Spleen (tissue), 11 donors: ENCODE data around the gene URM1. TPM values are rescaled to one million over a fixed set of nuclear protein-coding genes. Genes with fewer than 3 reads are reported as not detected.
A peak's percentile ranks its signal among the peaks of the same experiment; 100 is the strongest.

Source experiments
- DNase-seq: peaks from one replicate; pipeline ENCODE4 v3.0.0-alpha.2; 2020
- H3K27ac ChIP-seq, 8 donors: fragments of 200-600 bp; sonication (generic) in 7 of 8; 1 replicate in 4 of 8; 2 replicates in 4 of 8; pipeline versions ENCODE4 v1.5.0 to v1.8.0; 2016 to 2021; ENCODE audit warnings: inconsistent platforms in 4 of 8, mild to moderate bottlenecking in 4 of 8, moderate library complexity in 1 of 8
- H3K27me3 ChIP-seq, 7 donors: fragments of 200-600 bp; sonication (generic) in 6 of 7; replicated peaks in 1 of 7; 1 replicate in 4 of 7; 2 replicates in 3 of 7; pipeline versions ENCODE4 v1.5.0 to v1.8.0; 2016 to 2021; ENCODE audit warnings: inconsistent platforms in 3 of 7, mild to moderate bottlenecking in 1 of 7
- H3K36me3 ChIP-seq, 6 donors: fragments of 200-600 bp; sonication (generic) in 5 of 6; 1 replicate in 4 of 6; 2 replicates in 2 of 6; pipeline versions ENCODE4 v1.5.0 to v1.8.0; 2016 to 2021; ENCODE audit warnings: inconsistent platforms in 2 of 6
- H3K4me1 ChIP-seq, 6 donors: fragments of 200-600 bp; sonication (generic) in 5 of 6; 1 replicate in 3 of 6; 2 replicates in 3 of 6; pipeline versions ENCODE4 v1.5.0 to v1.8.0; 2016 to 2021; ENCODE audit warnings: inconsistent platforms in 3 of 6
- H3K4me3 ChIP-seq, 8 donors: fragments of 200-600 bp; sonication (generic) in 7 of 8; 1 replicate in 4 of 8; 2 replicates in 4 of 8; pipeline versions ENCODE4 v1.5.0 to v1.8.0; 2016 to 2021; ENCODE audit warnings: inconsistent platforms in 4 of 8, mild to moderate bottlenecking in 4 of 8, moderate library complexity in 2 of 8
- H3K9me3 ChIP-seq, 8 donors: fragments of 200-600 bp; sonication (generic) in 7 of 8; 1 replicate in 4 of 8; 2 replicates in 4 of 8; pipeline versions ENCODE4 v1.5.0 to v1.8.0; 2016 to 2021; ENCODE audit warnings: inconsistent platforms in 4 of 8
- CTCF ChIP-seq, 11 experiments: fragments of 200-600 bp in 7 of 11; fragments of 450-650 bp in 4 of 11; sonication (generic) in 4 of 11; IDR thresholded peaks in 8 of 11; conservative IDR thresholded peaks in 3 of 11; 1 replicate in 7 of 11; 2 replicates in 4 of 11; pipeline versions ENCODE4 v1.4.0 to v1.8.0; 2016 to 2021; ENCODE audit warnings: antibody characterized with exemption in 11 of 11, inconsistent platforms in 4 of 11, mild to moderate bottlenecking in 1 of 11
- POLR2A ChIP-seq, 3 donors: fragments of 450-650 bp; IDR thresholded peaks; one replicate each; pipeline ENCODE4 v1.5.1; 2017; ENCODE audit warnings: antibody characterized with exemption in 3 of 3, mild to moderate bottlenecking in 1 of 3
- POLR2AphosphoS5 ChIP-seq, 3 donors: sonication (generic); formaldehyde crosslinking; IDR thresholded peaks; one replicate each; pipeline ENCODE4 v1.5.1; 2017; ENCODE audit warnings: antibody characterized with exemption in 3 of 3
- WGBS, 5 donors: extraction: QIAGEN DNeasy Blood & Tissue Kit in 3 of 5; methylation state at CpG; one replicate each; pipeline versions ENCODE4 v1.1.5 to v1.1.7; 2013 to 2018; 5-methylcytosine and 5-hydroxymethylcytosine counted together
- intact Hi-C: fragments of 100-400 bp; cut with DNase I; formaldehyde crosslinking; loops from one replicate; pipeline ENCODE4 v1.15.0; 2023; ENCODE audit warnings: low total_unique reads
- polyA plus RNA-seq, 3 donors: library from polyadenylated mRNA; stranded (reverse); fragments of 200-250 nt; gene quantifications; one replicate each; pipeline ENCODE4 v1.2.1, GENCODE V29; 2013
- total RNA-seq, 7 donors: library from RNA; depleted of rRNA in 3 of 7; stranded (reverse); fragments of >200 nt in 3 of 7; fragmentation: NEBNext Ultra II Directional in 4 of 7; extraction: Animal tissue kit (Norgen Biotek cat#: 25700) in 4 of 7; gene quantifications; one replicate each; pipeline versions ENCODE4 v1.1.0 to v1.2.1, GENCODE V29; 2016 to 2021
- donor health status: healthy with polysubstance abuse.
- donor health status: DM: no; HTN: no; CAD: no; lungs with moderate emphysema.
- donor health status: DM: no; HTN: no; CAD: no.
- donor health status: Bipolar disorder and iron deficiency.
- donor health status: healthy.
- donor health status: DM: no; HTN: no; CAD: no.
- donor health status: DM: yes; HTN: yes; CAD: no.

URM1 gene
- total and polyA plus RNA-seq, 10 donors: 28.1 to 58.1 (median 45.8) TPM

GRCh38 chr9:128323212-128323730 lies 47.9 kb upstream of the URM1 start:
- H3K27me3 ChIP-seq: no peaks in the 10 kb centered on the region

GRCh38 chr9:128323791-128324190 lies 47.4 kb upstream of the URM1 start:
- intact Hi-C loops: no loop called here
- peak overlapping the region in 4 of 8 donors; percentile 89 to 96 (median 90) for H3K27ac ChIP-seq
- DNase-seq: no peak
- H3K4me1 ChIP-seq: peaks cover 17 to 40% (median 31%) of the 10 kb centered on the region in 6 donors
- 59 to 92% (median 73%) methylated on average over 12 of the region's 12 CpGs for WGBS, 5 donors
- no peaks in the 10 kb centered on the region for H3K9me3 ChIP-seq
- H3K36me3 ChIP-seq: peaks cover 0 to 70% (median 30%) of the 10 kb centered on the region in 6 donors
- H3K4me3 ChIP-seq: peak overlapping the region in 7 of 8 donors; percentile 96 to 100 (median 99)
- TF ChIP-seq CTCF (IDR thresholded peaks at IDR 0.05 in 8 of 11, conservative IDR thresholded peaks at IDR 0.05 in 3 of 11) (no peak), POLR2AphosphoS5 (IDR thresholded peaks at IDR 0.05) (no peak), POLR2A (IDR thresholded peaks at IDR 0.05) (no peak)
- H3K27me3 ChIP-seq: no peaks in the 10 kb centered on the region

More at GRCh38 chr9:128323212-128323730, 47.9 kb upstream of the URM1 start:
- H3K9me3 ChIP-seq: no peaks in the 10 kb centered on the region
- peak overlapping the region; percentile 83 to 100 (median 98) for H3K4me3 ChIP-seq
- peaks cover 17 to 40% (median 31%) of the 10 kb centered on the region in 6 donors for H3K4me1 ChIP-seq
- intact Hi-C loops: no loop called here
- DNase-seq: no peak
- TF ChIP-seq POLR2A (IDR thresholded peaks at IDR 0.05) (no peak), POLR2AphosphoS5 (IDR thresholded peaks at IDR 0.05) (no peak), CTCF (IDR thresholded peaks at IDR 0.05 in 8 of 11, conservative IDR thresholded peaks at IDR 0.05 in 3 of 11) (no peak)
- peaks cover 0 to 70% (median 32%) of the 10 kb centered on the region in 6 donors for H3K36me3 ChIP-seq
- peak overlapping the region; percentile 64 to 96 (median 90) for H3K27ac ChIP-seq
- WGBS, 5 donors: 22 to 29% (median 27%) methylated on average over 15 to 16 of the region's 16 CpGs

GRCh38 chr9:128324401-128324800 lies 46.8 kb upstream of the URM1 start:
- Histone ChIP-seq H3K36me3 (peaks cover 0 to 70% (median 30%) of the 10 kb centered on the region in 6 donors), H3K27ac (no peak overlapping the region), H3K27me3 (no peaks in the 10 kb centered on the region), H3K9me3 (no peaks in the 10 kb centered on the region), H3K4me1 (peaks cover 17 to 40% (median 31%) of the 10 kb centered on the region in 6 donors), H3K4me3 (peak overlapping the region in 2 of 8 donors; percentile 98 to 100)
- TF ChIP-seq POLR2A (IDR thresholded peaks at IDR 0.05) (no peak), POLR2AphosphoS5 (IDR thresholded peaks at IDR 0.05) (no peak), CTCF (IDR thresholded peaks at IDR 0.05 in 8 of 11, conservative IDR thresholded peaks at IDR 0.05 in 3 of 11) (no peak)
- no peak for DNase-seq
- WGBS, 5 donors: 75 to 97% (median 93%) methylated on average over 1 of the region's 1 CpG
- intact Hi-C loops: no loop called here

GRCh38 chr9:128325629-128326028 lies 45.5 kb upstream of the URM1 start:
- no peak overlapping the region for H3K4me3 ChIP-seq
- H3K27ac ChIP-seq: no peak overlapping the region
- no peak for TF ChIP-seq CTCF (IDR thresholded peaks at IDR 0.05 in 8 of 11, conservative IDR thresholded peaks at IDR 0.05 in 3 of 11)
- no peak for DNase-seq
- intact Hi-C loops: no loop called here
- no peaks in the 10 kb centered on the region for H3K27me3 ChIP-seq
- H3K36me3 ChIP-seq: peaks cover 0 to 63% (median 33%) of the 10 kb centered on the region in 6 donors
- no peaks in the 10 kb centered on the region for H3K9me3 ChIP-seq
- 84 to 92% (median 89%) methylated on average over 13 of the region's 13 CpGs for WGBS, 5 donors
- H3K4me1 ChIP-seq: peaks cover 17 to 40% (median 31%) of the 10 kb centered on the region in 6 donors
